Gastrocnemius medialis (tissue), 4 donors: ENCODE data around the gene OR5AP2.

Experiments used
- CTCF ChIP-seq, 5 experiments: fragments of 450-650 bp in 3 of 5; fragments of 200-600 bp in 2 of 5; sonication (generic) in 2 of 5; IDR thresholded peaks in 4 of 5; conservative IDR thresholded peaks in 1 of 5; 1 replicate in 4 of 5; 2 replicates in 1 of 5; pipeline ENCODE4 v1.5.1; 2016 to 2019; ENCODE audit warnings: antibody characterized with exemption in 5 of 5, mild to moderate bottlenecking in 3 of 5, moderate library complexity in 3 of 5
- POLR2A ChIP-seq, 2 donors: fragments of 450-650 bp; IDR thresholded peaks; one replicate each; pipeline ENCODE4 v1.6.1; 2017; ENCODE audit warnings: antibody characterized with exemption in 2 of 2, mild to moderate bottlenecking in 2 of 2, moderate library complexity in 2 of 2

GRCh38 chr11:56688554-56689100 is 46.4 kb upstream of the OR5AP2 start:
- TF ChIP-seq CTCF (IDR thresholded peaks at IDR 0.05 in 4 of 5, conservative IDR thresholded peaks at IDR 0.05 in 1 of 5), result no peak
- TF ChIP-seq POLR2A (IDR thresholded peaks at IDR 0.05), result no peak
